AG10803 (cell line): ENCODE data around the gene CDKN2A.
A peak's percentile ranks its signal among the peaks of the same experiment; 100 is the strongest.

Experiments
- DNase-seq: peaks from one replicate; pipeline ENCODE4 v3.0.0; 2010; ENCODE audit warnings: low read depth
- H3K4me3 ChIP-seq: 2 replicates; pipeline ENCODE4 v1.5.1; 2011; ENCODE audit warnings: mild to moderate bottlenecking, low read length, control low read depth
- TF ChIP-seq, protein P1 (sequence below): conservative IDR thresholded peaks from 2 replicates; pipeline ENCODE4 v1.5.1; 2011; ENCODE audit warnings: mild to moderate bottlenecking, low read length, control low read depth, inconsistent platforms

Gene CDKN2A

DNA sequence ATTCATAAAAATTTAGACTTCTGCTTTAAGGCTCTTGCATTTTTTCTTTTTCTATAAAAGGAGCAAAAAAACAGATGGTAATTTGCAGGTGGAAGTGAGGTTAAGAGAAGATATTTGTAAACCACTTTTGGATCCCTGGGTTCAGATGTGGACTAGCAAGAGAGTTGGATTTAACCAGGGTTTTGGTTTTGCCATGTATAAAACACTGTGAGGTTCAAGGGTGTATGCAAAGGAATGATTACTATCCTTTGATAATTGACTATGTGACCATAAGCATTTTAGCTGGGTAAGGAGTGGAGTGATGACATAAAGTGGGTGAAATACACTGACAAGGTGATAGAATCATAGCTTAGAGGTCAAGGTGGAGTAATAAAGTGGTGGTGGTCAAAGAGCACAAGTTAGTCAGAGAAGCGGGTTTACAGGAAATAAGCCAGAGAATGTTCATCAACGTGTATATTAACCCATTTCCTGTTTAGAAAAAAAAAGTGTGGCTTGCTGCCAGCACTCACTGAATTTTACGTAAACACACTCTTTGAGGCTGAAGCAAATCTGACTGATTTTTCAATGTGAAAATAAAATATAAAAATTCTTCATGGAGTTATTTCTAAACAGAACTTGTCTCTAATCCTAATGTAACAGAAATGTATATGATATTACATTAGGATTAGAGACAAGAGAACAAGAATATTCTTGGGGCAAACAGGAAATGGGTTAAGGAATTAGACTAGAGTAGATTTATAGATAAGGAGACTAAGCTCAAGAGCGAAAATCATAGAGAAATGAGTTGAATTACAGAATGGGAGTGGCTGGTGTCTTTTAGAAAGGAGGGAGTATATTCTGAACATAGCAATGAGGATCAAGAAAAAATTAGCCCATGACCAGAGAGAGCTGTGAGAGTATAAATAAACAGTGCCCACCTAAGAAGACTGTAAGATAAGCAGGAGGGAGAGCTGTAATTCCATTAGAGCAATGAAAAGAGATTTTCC, 74.5 kb downstream of the CDKN2A start:
- DNase-seq: peak; percentile 66
- TF ChIP-seq, protein P1, sequence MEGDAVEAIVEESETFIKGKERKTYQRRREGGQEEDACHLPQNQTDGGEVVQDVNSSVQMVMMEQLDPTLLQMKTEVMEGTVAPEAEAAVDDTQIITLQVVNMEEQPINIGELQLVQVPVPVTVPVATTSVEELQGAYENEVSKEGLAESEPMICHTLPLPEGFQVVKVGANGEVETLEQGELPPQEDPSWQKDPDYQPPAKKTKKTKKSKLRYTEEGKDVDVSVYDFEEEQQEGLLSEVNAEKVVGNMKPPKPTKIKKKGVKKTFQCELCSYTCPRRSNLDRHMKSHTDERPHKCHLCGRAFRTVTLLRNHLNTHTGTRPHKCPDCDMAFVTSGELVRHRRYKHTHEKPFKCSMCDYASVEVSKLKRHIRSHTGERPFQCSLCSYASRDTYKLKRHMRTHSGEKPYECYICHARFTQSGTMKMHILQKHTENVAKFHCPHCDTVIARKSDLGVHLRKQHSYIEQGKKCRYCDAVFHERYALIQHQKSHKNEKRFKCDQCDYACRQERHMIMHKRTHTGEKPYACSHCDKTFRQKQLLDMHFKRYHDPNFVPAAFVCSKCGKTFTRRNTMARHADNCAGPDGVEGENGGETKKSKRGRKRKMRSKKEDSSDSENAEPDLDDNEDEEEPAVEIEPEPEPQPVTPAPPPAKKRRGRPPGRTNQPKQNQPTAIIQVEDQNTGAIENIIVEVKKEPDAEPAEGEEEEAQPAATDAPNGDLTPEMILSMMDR: no peak
- H3K4me3 ChIP-seq: no peak overlapping the region
